ENCODE results near the gene ADAD1. TPM values are rescaled to one million over a fixed set of nuclear protein-coding genes. Genes with fewer than 3 reads are reported as not detected.

ADAD1 gene
- total RNA-seq, 6 donors from 2014 or later, result not detected

DNA sequence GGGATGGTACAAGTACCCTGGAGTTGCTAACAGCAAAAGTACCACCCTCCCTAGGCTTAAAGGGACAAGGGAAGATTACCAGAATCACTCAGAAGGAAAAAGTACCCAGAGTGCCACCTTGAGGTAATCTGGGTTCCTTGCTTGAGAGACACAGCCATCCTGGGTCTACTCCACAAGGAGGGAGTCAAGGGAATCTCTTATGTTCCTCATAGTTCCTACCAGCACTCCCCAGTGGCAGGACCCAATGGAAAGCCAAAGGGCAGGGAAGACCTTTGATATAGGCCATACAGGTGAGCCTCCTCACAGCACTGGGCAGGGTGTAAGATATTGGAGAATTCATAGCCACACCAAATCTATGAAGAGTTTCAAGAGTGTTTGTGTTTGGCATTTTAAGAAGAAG is 72.0 kb downstream of the ADAD1 start:
- DNase-seq (no peak), ATAC-seq (ENCODE audit: low FRiP score in 2 of 2) (no peak)
- TF ChIP-seq, protein P1, sequence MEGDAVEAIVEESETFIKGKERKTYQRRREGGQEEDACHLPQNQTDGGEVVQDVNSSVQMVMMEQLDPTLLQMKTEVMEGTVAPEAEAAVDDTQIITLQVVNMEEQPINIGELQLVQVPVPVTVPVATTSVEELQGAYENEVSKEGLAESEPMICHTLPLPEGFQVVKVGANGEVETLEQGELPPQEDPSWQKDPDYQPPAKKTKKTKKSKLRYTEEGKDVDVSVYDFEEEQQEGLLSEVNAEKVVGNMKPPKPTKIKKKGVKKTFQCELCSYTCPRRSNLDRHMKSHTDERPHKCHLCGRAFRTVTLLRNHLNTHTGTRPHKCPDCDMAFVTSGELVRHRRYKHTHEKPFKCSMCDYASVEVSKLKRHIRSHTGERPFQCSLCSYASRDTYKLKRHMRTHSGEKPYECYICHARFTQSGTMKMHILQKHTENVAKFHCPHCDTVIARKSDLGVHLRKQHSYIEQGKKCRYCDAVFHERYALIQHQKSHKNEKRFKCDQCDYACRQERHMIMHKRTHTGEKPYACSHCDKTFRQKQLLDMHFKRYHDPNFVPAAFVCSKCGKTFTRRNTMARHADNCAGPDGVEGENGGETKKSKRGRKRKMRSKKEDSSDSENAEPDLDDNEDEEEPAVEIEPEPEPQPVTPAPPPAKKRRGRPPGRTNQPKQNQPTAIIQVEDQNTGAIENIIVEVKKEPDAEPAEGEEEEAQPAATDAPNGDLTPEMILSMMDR (IDR thresholded peaks at IDR 0.05), result peak in 1 of 6 experiments; percentile 7
- no peak for TF ChIP-seq POLR2AphosphoS5 (IDR thresholded peaks at IDR 0.05)
- no peaks in the 10 kb centered on the region for H3K4me1 ChIP-seq
- H3K9me3 ChIP-seq, result no peaks in the 10 kb centered on the region
- no peak overlapping the region for H3K4me3 ChIP-seq
- no peaks in the 10 kb centered on the region for H3K27me3 ChIP-seq
- H3K27ac ChIP-seq, result no peak overlapping the region
- no peaks in the 10 kb centered on the region for H3K36me3 ChIP-seq

DNA sequence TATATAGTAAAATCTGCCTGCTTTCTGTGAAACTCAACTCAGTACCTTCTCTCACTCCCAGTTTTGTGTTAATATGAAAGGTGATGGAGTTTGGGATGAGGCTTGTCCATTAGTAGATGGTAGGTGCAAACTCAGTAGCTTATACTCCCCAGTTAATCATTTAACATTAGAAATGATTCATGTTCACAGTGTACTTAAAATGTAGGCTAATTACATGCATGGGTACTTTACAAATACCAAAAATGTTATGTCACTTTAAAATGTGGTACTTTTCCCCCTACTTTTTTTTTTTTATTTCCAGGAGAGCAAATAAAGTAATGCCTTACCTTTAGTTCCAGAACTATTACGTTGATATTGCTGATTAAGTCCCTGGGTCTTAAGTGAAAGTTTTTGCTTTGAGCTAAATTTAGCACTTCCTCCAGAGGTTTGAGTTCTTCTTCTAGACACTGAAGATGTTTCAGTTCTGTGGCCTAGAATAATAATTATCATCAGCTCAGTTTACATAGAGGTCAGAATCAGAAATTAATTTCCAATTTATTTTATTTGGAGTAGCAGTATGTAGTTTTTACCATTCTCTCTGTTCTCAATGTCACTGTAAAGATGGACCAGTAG is 74.7 kb downstream of the ADAD1 start:
- no peaks in the 10 kb centered on the region for H3K9me3 ChIP-seq
- ATAC-seq (ENCODE audit: low FRiP score in 2 of 2), result no peak
- no peak overlapping the region for H3K27ac ChIP-seq
- H3K4me1 ChIP-seq, result no peaks in the 10 kb centered on the region
- WGBS, 2 donors, result 20 to 24% methylated on average over 1 of the region's 1 CpG
- no peak overlapping the region for H3K4me3 ChIP-seq
- no peaks in the 10 kb centered on the region for H3K27me3 ChIP-seq
- no peaks in the 10 kb centered on the region for H3K36me3 ChIP-seq
- DNase-seq, result no peak
- no peak for TF ChIP-seq EP300 (IDR thresholded peaks at IDR 0.05)
- TF ChIP-seq POLR2A (IDR thresholded peaks at IDR 0.05), result no peak
- TF ChIP-seq POLR2AphosphoS5 (IDR thresholded peaks at IDR 0.05), result no peak
- TF ChIP-seq, protein P1 (IDR thresholded peaks at IDR 0.05), result no peak

DNA sequence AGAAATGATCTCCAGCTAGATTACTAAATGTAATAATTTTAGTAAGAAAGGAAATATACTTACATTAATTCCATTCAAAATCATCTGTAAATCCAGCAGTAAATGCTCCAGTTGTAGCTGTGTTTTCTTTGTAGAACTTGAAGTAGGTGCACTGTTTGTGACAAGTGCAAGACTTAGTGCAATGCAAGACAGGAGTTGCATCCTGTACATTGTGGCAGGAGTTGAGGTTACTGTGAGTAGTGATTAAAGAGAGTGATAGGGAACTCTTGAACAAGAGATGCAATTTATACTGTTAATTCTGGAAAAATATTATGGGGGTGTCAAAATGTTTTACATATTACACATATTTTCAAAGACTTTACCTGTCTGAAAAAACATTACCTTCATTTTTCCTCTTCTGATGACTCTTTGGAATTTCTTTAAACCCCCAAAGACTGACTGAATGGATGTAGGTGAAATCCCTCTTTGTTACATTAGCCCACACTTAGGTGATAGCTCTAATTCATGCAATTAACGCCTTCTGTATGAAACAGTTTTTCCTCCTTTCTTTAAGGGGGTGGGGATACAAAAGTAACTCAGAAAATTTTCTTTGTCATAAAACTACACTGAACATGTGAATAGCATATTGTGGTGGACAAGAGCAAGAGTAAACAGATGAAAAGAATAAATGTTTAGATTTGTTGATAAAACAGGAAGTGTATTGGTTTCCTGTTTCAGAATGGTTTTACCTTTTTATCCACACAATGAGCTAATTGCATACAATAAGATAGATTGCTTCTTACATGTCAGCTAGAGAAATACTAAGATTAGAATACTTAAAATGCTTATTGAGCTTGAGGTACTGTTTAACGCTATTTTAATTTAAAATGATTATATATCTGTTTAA is 77.7 kb downstream of the ADAD1 start, which contains the start of gene IL2:
Gene IL2 (minus strand): TSS at position 495 of the 886 bp plus-strand sequence. CDS start 285 bp downstream, at position 210.
- DNase-seq (no peak), ATAC-seq (ENCODE audit: low FRiP score in 2 of 2) (no peak)
- H3K4me3 ChIP-seq, result no peak within 1 kb of the TSS
- H3K27me3 ChIP-seq, result no peaks in the 10 kb centered on the region
- no peak within 1 kb of the TSS for H3K27ac ChIP-seq
- no peaks in the 10 kb centered on the region for H3K9me3 ChIP-seq
- H3K4me1 ChIP-seq, result no peaks in the 10 kb centered on the region
- H3K36me3 ChIP-seq, result no peaks in the 10 kb centered on the region
- 51 to 64% methylated on average over 2 of the region's 2 CpGs for WGBS, 2 donors
- TF ChIP-seq POLR2A (IDR thresholded peaks at IDR 0.05) (no peak), POLR2AphosphoS5 (IDR thresholded peaks at IDR 0.05) (no peak), EP300 (IDR thresholded peaks at IDR 0.05) (no peak)
- TF ChIP-seq, protein P1 (IDR thresholded peaks at IDR 0.05), result no peak

DNA sequence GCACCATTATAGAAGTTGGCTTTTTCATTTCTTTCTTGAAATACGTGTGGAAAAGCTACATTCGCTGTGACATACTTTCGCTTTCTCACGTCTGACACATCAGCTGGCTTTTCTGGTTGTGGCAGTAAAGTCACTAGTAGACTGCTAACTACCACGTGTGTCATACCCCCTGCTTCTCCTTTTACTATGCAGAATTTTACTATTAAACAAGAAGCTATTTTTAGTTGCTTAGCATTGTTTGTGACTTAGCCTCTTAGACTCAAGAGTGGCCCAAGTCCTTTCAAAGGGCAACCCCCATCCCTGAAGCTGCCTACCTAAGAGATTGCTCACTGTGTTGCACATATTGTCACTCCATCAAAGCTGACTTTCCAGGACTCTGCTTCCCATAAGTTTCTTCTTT is 79.8 kb downstream of the ADAD1 start:
- WGBS, 2 donors, result 37 to 49% methylated on average over 5 of the region's 5 CpGs
- peak overlapping the region in 3 of 4 donors; percentile 12 to 26 (median 13) for H3K4me3 ChIP-seq

More for the DNA sequence above, 79.8 kb downstream of the ADAD1 start:
- DNase-seq (no peak), ATAC-seq (ENCODE audit: low FRiP score in 2 of 2) (no peak)
- TF ChIP-seq POLR2A (IDR thresholded peaks at IDR 0.05) (no peak), POLR2AphosphoS5 (IDR thresholded peaks at IDR 0.05) (no peak), EP300 (IDR thresholded peaks at IDR 0.05) (no peak)
- TF ChIP-seq, protein P1 (IDR thresholded peaks at IDR 0.05), result no peak
- Histone ChIP-seq H3K36me3 (no peaks in the 10 kb centered on the region), H3K4me1 (no peaks in the 10 kb centered on the region), H3K27me3 (no peaks in the 10 kb centered on the region), H3K27ac (no peak overlapping the region), H3K9me3 (no peaks in the 10 kb centered on the region)
